ENCODE measurements around the gene OR2L8.

OR2L8 gene

GRCh38 chr1:247948558-247948957 is at the start of gene OR2L8:
OR2L8 (plus strand) TSS chr1:247948858; CDS start chr1:247948858, 0 bp downstream.
- no peak for DNase-seq

GRCh38 chr1:247904122-247904521 is 44.5 kb upstream of the OR2L8 start:
- DNase-seq: no peak

- DNase-seq: no peak
These were observed 43.5 kb upstream of the OR2L8 start for GRCh38 chr1:247905181-247905580.

- peak; percentile 5 to 17 for DNase-seq
These were observed 42.7 kb upstream of the OR2L8 start for GRCh38 chr1:247905910-247906503.

- no peak for DNase-seq
These were observed 42.1 kb upstream of the OR2L8 start for GRCh38 chr1:247906504-247907047.

GRCh38 chr1:247908766-247909165 is 39.9 kb upstream of the OR2L8 start:
- DNase-seq: no peak

- no peak for DNase-seq
These were observed 34.9 kb upstream of the OR2L8 start for GRCh38 chr1:247913786-247914185.

GRCh38 chr1:247914941-247915662 is 33.6 kb upstream of the OR2L8 start:
- DNase-seq: no peak

GRCh38 chr1:247919952-247920351 is 28.7 kb upstream of the OR2L8 start, which contains the start of gene OR2T8:
OR2T8 (plus strand) TSS chr1:247920252; CDS start chr1:247921018, 766 bp downstream.
- DNase-seq: no peak

GRCh38 chr1:247923941-247924340 is 24.7 kb upstream of the OR2L8 start:
- DNase-seq: no peak

- DNase-seq: no peak
These were observed 23.8 kb upstream of the OR2L8 start, which contains the start of gene OR2AJ1 for GRCh38 chr1:247924868-247925267. OR2AJ1 (plus strand) TSS chr1:247924889; CDS start chr1:247933769, 8,880 bp downstream.

- no peak for DNase-seq
These were observed 14.7 kb upstream of the OR2L8 start for GRCh38 chr1:247933989-247934388.

GRCh38 chr1:247935781-247936180 is 12.9 kb upstream of the OR2L8 start:
- DNase-seq: no peak

- no peak for DNase-seq
These were observed 12.2 kb upstream of the OR2L8 start for GRCh38 chr1:247936415-247936814.

- DNase-seq: peak; percentile 71 to 74
These were observed 11.5 kb upstream of the OR2L8 start for GRCh38 chr1:247936965-247937734.

- DNase-seq: no peak
These were observed 6.0 kb upstream of the OR2L8 start for GRCh38 chr1:247942624-247943023.

- DNase-seq: no peak
These were observed 4.8 kb downstream of the OR2L8 start for GRCh38 chr1:247953408-247953807.

- no peak for DNase-seq
These were observed 13.1 kb downstream of the OR2L8 start for GRCh38 chr1:247961791-247962190.

GRCh38 chr1:247962911-247963588 is 14.4 kb downstream of the OR2L8 start:
- no peak for DNase-seq

- no peak for DNase-seq
These were observed 16.3 kb downstream of the OR2L8 start, which contains the start of gene OR2AK2 for GRCh38 chr1:247964933-247965332. OR2AK2 (plus strand) TSS chr1:247965233; CDS start chr1:247965377, 144 bp downstream.

GRCh38 chr1:247966532-247967204 is 18.0 kb downstream of the OR2L8 start:
- no peak for DNase-seq

GRCh38 chr1:247992986-247993385 is 44.3 kb downstream of the OR2L8 start:
- DNase-seq: no peak

Data from activated CD4-positive, alpha-beta T cell treated with anti-CD3 and anti-CD28 coated beads, Interleukin-2, amount 50 U/mL, for 48 hours (primary cell).